ENCODE data around the gene LRRC56.

GRCh38 chr11:563066-563811, 25.9 kb downstream of the LRRC56 start:
- TF ChIP-seq EZH2 (IDR thresholded peaks at IDR 0.05; ENCODE audit: low read length) = no peak
- TF ChIP-seq, protein P1, sequence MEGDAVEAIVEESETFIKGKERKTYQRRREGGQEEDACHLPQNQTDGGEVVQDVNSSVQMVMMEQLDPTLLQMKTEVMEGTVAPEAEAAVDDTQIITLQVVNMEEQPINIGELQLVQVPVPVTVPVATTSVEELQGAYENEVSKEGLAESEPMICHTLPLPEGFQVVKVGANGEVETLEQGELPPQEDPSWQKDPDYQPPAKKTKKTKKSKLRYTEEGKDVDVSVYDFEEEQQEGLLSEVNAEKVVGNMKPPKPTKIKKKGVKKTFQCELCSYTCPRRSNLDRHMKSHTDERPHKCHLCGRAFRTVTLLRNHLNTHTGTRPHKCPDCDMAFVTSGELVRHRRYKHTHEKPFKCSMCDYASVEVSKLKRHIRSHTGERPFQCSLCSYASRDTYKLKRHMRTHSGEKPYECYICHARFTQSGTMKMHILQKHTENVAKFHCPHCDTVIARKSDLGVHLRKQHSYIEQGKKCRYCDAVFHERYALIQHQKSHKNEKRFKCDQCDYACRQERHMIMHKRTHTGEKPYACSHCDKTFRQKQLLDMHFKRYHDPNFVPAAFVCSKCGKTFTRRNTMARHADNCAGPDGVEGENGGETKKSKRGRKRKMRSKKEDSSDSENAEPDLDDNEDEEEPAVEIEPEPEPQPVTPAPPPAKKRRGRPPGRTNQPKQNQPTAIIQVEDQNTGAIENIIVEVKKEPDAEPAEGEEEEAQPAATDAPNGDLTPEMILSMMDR (optimal IDR thresholded peaks at IDR 0.05 in 1 of 3, IDR thresholded peaks at IDR 0.05 in 1 of 3, conservative IDR thresholded peaks at IDR 0.05 in 1 of 3; ENCODE audit: extremely low read depth in 1 of 3, insufficient read depth in 2 of 3, low read length in 3 of 3) = no peak
